ENCODE data around the gene CYB5R4.
"Not testable (repeated sequence)": the region's sequence is repeated elsewhere in the genome, so short reads cannot be mapped to it uniquely, and the experiment has no call there.

The CYB5R4 gene

DNA sequence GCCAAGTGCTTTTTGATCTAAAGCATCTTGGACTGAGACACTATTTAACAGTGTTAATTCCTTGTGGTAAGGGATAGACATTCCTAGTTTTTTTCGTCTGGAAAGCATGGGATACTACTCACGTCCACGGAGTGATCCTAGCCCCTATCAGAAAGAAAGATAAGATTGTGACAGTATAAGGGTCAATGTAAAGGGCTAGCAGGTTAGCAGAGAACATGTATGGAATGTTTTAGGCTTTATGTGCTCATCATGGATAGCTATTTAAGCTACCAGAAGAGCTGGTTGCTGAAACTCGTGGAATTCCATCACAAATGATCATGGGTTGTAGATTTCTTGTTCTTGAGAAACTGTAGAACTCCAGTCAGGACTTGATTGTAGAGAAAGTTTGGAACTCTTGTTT, 32.1 kb downstream of the CYB5R4 start:
- Histone ChIP-seq H3K4me2 (ENCODE audit: low read length) (no peak overlapping the region), H3K27ac (ENCODE audit: low read depth, low read length) (no peak overlapping the region), H3K4me3 (ENCODE audit: low read length) (no peak overlapping the region), H3K36me3 (ENCODE audit: control insufficient read depth, low read length) (peaks cover 18% of the 10 kb centered on the region), H3K9me3 (ENCODE audit: control insufficient read depth, insufficient read depth, low read length) (0 out of 2 replicates have a peak, but pooled peaks cover 6% of the 10 kb centered on the region), H3K79me2 (ENCODE audit: control insufficient read depth, low read length) (peaks cover 58% of the 10 kb centered on the region), H4K20me1 (ENCODE audit: control insufficient read depth, insufficient read depth, low read depth, low read length) (no peaks in the 10 kb centered on the region; the same call in 1 of the 2 replicates), H3K4me1 (ENCODE audit: control insufficient read depth, low read length) (no peaks in the 10 kb centered on the region), H3K9me2 (replicated peaks; ENCODE audit: control insufficient read depth, low read length) (no peaks in the 10 kb centered on the region), H3F3A (ENCODE audit: control insufficient read depth, insufficient read depth) (no peaks in the 10 kb centered on the region), H3K27me3 (ENCODE audit: control insufficient read depth, low read length) (no peaks in the 10 kb centered on the region)
- TF ChIP-seq, protein P1, sequence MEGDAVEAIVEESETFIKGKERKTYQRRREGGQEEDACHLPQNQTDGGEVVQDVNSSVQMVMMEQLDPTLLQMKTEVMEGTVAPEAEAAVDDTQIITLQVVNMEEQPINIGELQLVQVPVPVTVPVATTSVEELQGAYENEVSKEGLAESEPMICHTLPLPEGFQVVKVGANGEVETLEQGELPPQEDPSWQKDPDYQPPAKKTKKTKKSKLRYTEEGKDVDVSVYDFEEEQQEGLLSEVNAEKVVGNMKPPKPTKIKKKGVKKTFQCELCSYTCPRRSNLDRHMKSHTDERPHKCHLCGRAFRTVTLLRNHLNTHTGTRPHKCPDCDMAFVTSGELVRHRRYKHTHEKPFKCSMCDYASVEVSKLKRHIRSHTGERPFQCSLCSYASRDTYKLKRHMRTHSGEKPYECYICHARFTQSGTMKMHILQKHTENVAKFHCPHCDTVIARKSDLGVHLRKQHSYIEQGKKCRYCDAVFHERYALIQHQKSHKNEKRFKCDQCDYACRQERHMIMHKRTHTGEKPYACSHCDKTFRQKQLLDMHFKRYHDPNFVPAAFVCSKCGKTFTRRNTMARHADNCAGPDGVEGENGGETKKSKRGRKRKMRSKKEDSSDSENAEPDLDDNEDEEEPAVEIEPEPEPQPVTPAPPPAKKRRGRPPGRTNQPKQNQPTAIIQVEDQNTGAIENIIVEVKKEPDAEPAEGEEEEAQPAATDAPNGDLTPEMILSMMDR (IDR thresholded peaks at IDR 0.05; ENCODE audit: low read depth, low read length, poor library complexity, severe bottlenecking): no peak
- no peak for TF ChIP-seq EZH2phosphoT487 (IDR thresholded peaks at IDR 0.05; ENCODE audit: borderline replicate concordance, low read length)

DNA sequence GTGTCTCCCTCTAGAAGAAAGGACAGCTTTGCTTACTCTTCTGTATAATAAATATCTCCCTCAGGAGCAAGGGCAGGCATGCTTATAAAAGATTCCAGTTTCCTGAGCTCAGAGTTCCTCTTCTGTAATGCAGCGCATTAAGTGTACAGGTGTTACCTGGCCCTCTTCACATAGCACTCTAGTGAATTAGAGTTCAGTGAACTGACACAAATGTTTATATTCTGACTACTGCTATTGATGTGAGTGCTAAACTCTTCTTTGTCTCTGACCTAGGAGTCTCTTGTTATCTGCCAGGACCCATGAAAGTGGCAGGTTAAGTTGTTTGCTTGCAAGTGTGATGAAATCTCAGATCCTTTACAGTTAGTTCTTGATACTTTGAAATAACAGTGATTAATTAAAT, 33.5 kb downstream of the CYB5R4 start:
- H3K9me3 ChIP-seq (ENCODE audit: control insufficient read depth, insufficient read depth, low read length): 0 out of 2 replicates have a peak, but pooled peaks cover 6% of the 10 kb centered on the region
- no peaks in the 10 kb centered on the region for H3K9me2 ChIP-seq (replicated peaks; ENCODE audit: control insufficient read depth, low read length)
- no peak overlapping the region for H3K4me3 ChIP-seq (ENCODE audit: low read length)
- no peaks in the 10 kb centered on the region for H3K27me3 ChIP-seq (ENCODE audit: control insufficient read depth, low read length)
- H4K20me1 ChIP-seq (ENCODE audit: control insufficient read depth, insufficient read depth, low read depth, low read length): no peaks in the 10 kb centered on the region; the same call in 1 of the 2 replicates
- H3K27ac ChIP-seq (ENCODE audit: low read depth, low read length): no peak overlapping the region
- no peaks in the 10 kb centered on the region for H3F3A ChIP-seq (ENCODE audit: control insufficient read depth, insufficient read depth)
- no peak for TF ChIP-seq EZH2phosphoT487 (IDR thresholded peaks at IDR 0.05; ENCODE audit: borderline replicate concordance, low read length)
- TF ChIP-seq, protein P1 (IDR thresholded peaks at IDR 0.05; ENCODE audit: low read depth, low read length, poor library complexity, severe bottlenecking): no peak
- H3K4me1 ChIP-seq (ENCODE audit: control insufficient read depth, low read length): no peaks in the 10 kb centered on the region
- no peak overlapping the region for H3K4me2 ChIP-seq (ENCODE audit: low read length)
- H3K79me2 ChIP-seq (ENCODE audit: control insufficient read depth, low read length): peaks cover 50% of the 10 kb centered on the region
- peaks cover 18% of the 10 kb centered on the region for H3K36me3 ChIP-seq (ENCODE audit: control insufficient read depth, low read length)

GRCh38 chr6:83897094-83897493, 37.6 kb downstream of the CYB5R4 start:
- not testable (repeated sequence) for H3K9me3 ChIP-seq (ENCODE audit: control insufficient read depth, insufficient read depth, low read length); H4K20me1 ChIP-seq (ENCODE audit: control insufficient read depth, insufficient read depth, low read depth, low read length); H3F3A ChIP-seq (ENCODE audit: control insufficient read depth, insufficient read depth); H3K9me2 ChIP-seq (replicated peaks; ENCODE audit: control insufficient read depth, low read length); H3K4me3 ChIP-seq (ENCODE audit: low read length); H3K27me3 ChIP-seq (ENCODE audit: control insufficient read depth, low read length); H3K4me2 ChIP-seq (ENCODE audit: low read length); H3K27ac ChIP-seq (ENCODE audit: low read depth, low read length); H3K4me1 ChIP-seq (ENCODE audit: control insufficient read depth, low read length)
- Histone ChIP-seq H3K36me3 (ENCODE audit: control insufficient read depth, low read length) (peaks cover 18% of the 10 kb centered on the region), H3K79me2 (ENCODE audit: control insufficient read depth, low read length) (peaks cover 36% of the 10 kb centered on the region)

DNA sequence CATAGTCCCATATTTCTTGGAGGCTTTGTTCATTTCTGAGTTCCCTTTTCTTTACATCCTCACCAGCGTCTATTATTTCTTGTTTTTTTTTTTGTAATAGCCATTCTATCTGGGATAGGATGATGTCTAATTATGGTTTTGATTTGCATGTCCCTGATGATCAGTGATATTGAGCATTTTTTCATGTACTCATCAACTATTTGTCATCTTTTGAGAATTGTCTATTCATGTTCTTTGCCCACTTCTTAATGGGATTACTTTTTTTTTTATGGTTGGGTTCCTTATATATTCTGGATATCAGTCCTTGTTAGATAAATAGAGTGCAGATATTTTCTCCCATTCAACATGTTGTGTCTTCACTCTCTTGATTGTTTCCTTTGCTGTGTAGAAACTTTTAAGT, 42.1 kb downstream of the CYB5R4 start:
- Histone ChIP-seq H3K4me2 (ENCODE audit: low read length) (no peak overlapping the region), H3K27ac (ENCODE audit: low read depth, low read length) (no peak overlapping the region), H4K20me1 (ENCODE audit: control insufficient read depth, insufficient read depth, low read depth, low read length) (no peaks in the 10 kb centered on the region), H3K79me2 (ENCODE audit: control insufficient read depth, low read length) (peaks cover 57% of the 10 kb centered on the region), H3K4me3 (ENCODE audit: low read length) (no peak overlapping the region), H3K27me3 (ENCODE audit: control insufficient read depth, low read length) (no peaks in the 10 kb centered on the region), H3K36me3 (ENCODE audit: control insufficient read depth, low read length) (no peaks in the 10 kb centered on the region), H3K4me1 (ENCODE audit: control insufficient read depth, low read length) (no peaks in the 10 kb centered on the region), H3K9me3 (ENCODE audit: control insufficient read depth, insufficient read depth, low read length) (no peaks in the 10 kb centered on the region), H3K9me2 (replicated peaks; ENCODE audit: control insufficient read depth, low read length) (no peaks in the 10 kb centered on the region), H3F3A (ENCODE audit: control insufficient read depth, insufficient read depth) (no peaks in the 10 kb centered on the region)
- no peak for TF ChIP-seq EZH2phosphoT487 (IDR thresholded peaks at IDR 0.05; ENCODE audit: borderline replicate concordance, low read length)
- TF ChIP-seq, protein P1 (IDR thresholded peaks at IDR 0.05; ENCODE audit: low read depth, low read length, poor library complexity, severe bottlenecking): no peak

All from DOHH2 (cell line).